ENCODE results near the gene HSPA4L. TPM values are rescaled to one million over a fixed set of nuclear protein-coding genes. Genes with fewer than 3 reads are reported as not detected.
A peak's percentile ranks its signal among the peaks of the same experiment; 100 is the strongest.

The HSPA4L gene
- total RNA-seq (2022): 45.9 and 68.9 TPM in 2 replicates
- percentile 88 among the genes with signal in this experiment for Bru-seq, nascent RNA
- percentile 93 among the genes with signal in this experiment for BruChase-seq, experiment 1, labeled RNA remaining after a 6-hour chase
- BruChase-seq, experiment 2, labeled RNA remaining after a 2-hour chase: percentile 86 among the genes with signal in this experiment
- long read RNA-seq, full-length matches to known transcripts: 162 of 191 reads
- long read RNA-seq, partial matches to known transcripts: 6 of 191 reads
- long read RNA-seq, other reads (novel, unspliced or antisense): 23 of 191 reads

- intact Hi-C loops (cut with micrococcal nuclease): loop anchor here (2.0 to 5.0 kb wide), 2 partner anchors 100 to 278 kb away; partner anchors contain the start of genes LARP1B and PLK4
- DNase-seq (ENCODE audit: unreplicated experiment): peak; percentile 78
- BruUV-seq (replicated peaks): no TSS peak
- Mint-ChIP-seq H3K9me3 (ENCODE audit: unreplicated experiment) (no peaks in the 10 kb centered on the region), H3K27ac (ENCODE audit: low read depth, unreplicated experiment) (peak within 1 kb of the TSS; percentile 96), H3K36me3 (ENCODE audit: insufficient read depth, unreplicated experiment) (no peaks in the 10 kb centered on the region), H3K27me3 (ENCODE audit: insufficient read depth, unreplicated experiment) (no peaks in the 10 kb centered on the region), H3K4me3 (ENCODE audit: unreplicated experiment) (peak within 1 kb of the TSS; percentile 82), H3K4me1 (ENCODE audit: insufficient read depth, unreplicated experiment) (peaks cover 7% of the 10 kb centered on the region)
- ChIA-PET CTCF (interaction anchor here (0.6 to 0.7 kb wide), 3 partner anchors 13 to 59 kb away, joined by 3 to 5 read pairs (median 4); no protein-coding TSS in a partner anchor), POLR2A (interaction anchor here (0.6 to 4.2 kb wide), 37 partner anchors 9 to 1040 kb away, joined by 3 to 40 read pairs (median 4); partner anchors contain the start of genes ABHD18, INTU, LARP1B and MFSD8)
- TF ChIP-seq CTCF (IDR thresholded peaks at IDR 0.05; ENCODE audit: unreplicated experiment): peak; percentile 10
These were observed at the start of gene HSPA4L for GRCh38 chr4:127782275-127783025. Gene HSPA4L (plus strand): TSS chr4:127782322. CDS start chr4:127782551, 229 bp downstream.

GRCh38 chr4:127732623-127733328 lies 49.3 kb upstream of the HSPA4L start:
- peak; percentile 58 for DNase-seq (ENCODE audit: unreplicated experiment)
- no peaks in the 10 kb centered on the region for H3K4me1 Mint-ChIP-seq (ENCODE audit: insufficient read depth, unreplicated experiment)
- no TSS peak for BruUV-seq (replicated peaks)
- H3K27ac Mint-ChIP-seq (ENCODE audit: low read depth, unreplicated experiment): no peak overlapping the region
- ChIA-PET POLR2A (interaction anchor here (0.6 to 2.9 kb wide), 11 partner anchors 14 to 1965 kb away, joined by 3 to 25 read pairs (median 3); no protein-coding TSS in a partner anchor), CTCF (interaction anchor here (0.5 to 5.7 kb wide), 33 partner anchors 10 to 583 kb away, joined by 3 to 236 read pairs (median 7); partner anchors contain the start of gene INTU)
- TF ChIP-seq CTCF (IDR thresholded peaks at IDR 0.05; ENCODE audit: unreplicated experiment): peak; percentile 56
- H3K36me3 Mint-ChIP-seq (ENCODE audit: insufficient read depth, unreplicated experiment): no peaks in the 10 kb centered on the region
- H3K27me3 Mint-ChIP-seq (ENCODE audit: insufficient read depth, unreplicated experiment): no peaks in the 10 kb centered on the region
- no peak overlapping the region for H3K4me3 Mint-ChIP-seq (ENCODE audit: unreplicated experiment)
- intact Hi-C loops (cut with micrococcal nuclease): loop anchor here (1.0 kb wide), 1 partner anchor 127 kb away; no protein-coding TSS in a partner anchor
- no peaks in the 10 kb centered on the region for H3K9me3 Mint-ChIP-seq (ENCODE audit: unreplicated experiment)

GRCh38 chr4:127734976-127735375 lies 47.1 kb upstream of the HSPA4L start:
- CTCF ChIA-PET: interaction anchor here (0.6 to 5.7 kb wide), 4 partner anchors 11 to 197 kb away, joined by 3 to 236 read pairs (median 32); no protein-coding TSS in a partner anchor
- no TSS peak for BruUV-seq (replicated peaks)

More at GRCh38 chr4:127734976-127735375, 47.1 kb upstream of the HSPA4L start:
- no peaks in the 10 kb centered on the region for H3K4me1 Mint-ChIP-seq (ENCODE audit: insufficient read depth, unreplicated experiment)
- DNase-seq (ENCODE audit: unreplicated experiment): no peak
- POLR2A ChIA-PET: no interaction called here
- no peak overlapping the region for H3K4me3 Mint-ChIP-seq (ENCODE audit: unreplicated experiment)
- intact Hi-C loops (cut with micrococcal nuclease): no loop called here
- H3K9me3 Mint-ChIP-seq (ENCODE audit: unreplicated experiment): no peaks in the 10 kb centered on the region
- no peaks in the 10 kb centered on the region for H3K36me3 Mint-ChIP-seq (ENCODE audit: insufficient read depth, unreplicated experiment)
- no peak overlapping the region for H3K27ac Mint-ChIP-seq (ENCODE audit: low read depth, unreplicated experiment)
- H3K27me3 Mint-ChIP-seq (ENCODE audit: insufficient read depth, unreplicated experiment): no peaks in the 10 kb centered on the region
- no peak for TF ChIP-seq CTCF (IDR thresholded peaks at IDR 0.05; ENCODE audit: unreplicated experiment)
